Measurements from ENCODE around the gene CLEC14A. TPM values are rescaled to one million over a fixed set of nuclear protein-coding genes. Genes with fewer than 3 reads are reported as not detected.

The CLEC14A gene
- polyA plus RNA-seq, 1 of the 3 experiments (the other 2 are of a cell fraction), result 0.02 TPM

GRCh38 chr14:38262844-38263243 is 7.0 kb upstream of the CLEC14A start (continued):
- TF ChIP-seq SMC3 (IDR thresholded peaks at IDR 0.05; ENCODE audit: low read depth, low read length) (no peak), FOSL2 (IDR thresholded peaks at IDR 0.05; ENCODE audit: borderline replicate concordance, low read depth) (no peak), ZBTB33 (IDR thresholded peaks at IDR 0.05; ENCODE audit: borderline replicate concordance, low read depth) (no peak)

GRCh38 chr14:38261620-38262019 is 5.7 kb upstream of the CLEC14A start:
- POLR2A ChIA-PET, result no interaction called here

GRCh38 chr14:38257507-38257906 is 1.6 kb upstream of the CLEC14A start:
- Histone ChIP-seq H3F3A (replicated peaks; ENCODE audit: insufficient read depth) (no peaks in the 10 kb centered on the region), H3K27ac (ENCODE audit: low read depth in 2 of 2, low read length in 1 of 2) (no peak overlapping the region), H2AFZ (ENCODE audit: low read depth) (no peak overlapping the region), H3K9me3 (no peaks in the 10 kb centered on the region), H3K36me3 (replicated peaks in 1 of 2; ENCODE audit: control insufficient read depth in 1 of 2, insufficient read depth in 2 of 2, low read length in 1 of 2) (no peaks in the 10 kb centered on the region), H3K4me3 (ENCODE audit: low read depth in 2 of 2, low read length in 1 of 2) (no peak overlapping the region), H3K4me1 (ENCODE audit: control insufficient read depth in 1 of 2, insufficient read depth in 2 of 2, low read depth in 1 of 2, low read length in 1 of 2) (no peaks in the 10 kb centered on the region), H3K9me2 (no peaks in the 10 kb centered on the region), H4K20me1 (ENCODE audit: insufficient read depth) (no peaks in the 10 kb centered on the region), H3K27me3 (ENCODE audit: insufficient read depth) (no peaks in the 10 kb centered on the region; the same call in 1 of the 2 replicates), H3K4me2 (no peak overlapping the region), H3K79me2 (ENCODE audit: insufficient read depth) (no peaks in the 10 kb centered on the region), H3K9ac (no peak overlapping the region)
- ChIA-PET CTCF (no interaction called here), POLR2A (no interaction called here)
- TF ChIP-seq MXI1 (IDR thresholded peaks at IDR 0.05; ENCODE audit: low read depth, low read length), result no peak
- TF ChIP-seq IRF3 (IDR thresholded peaks at IDR 0.05; ENCODE audit: low read depth, low read length), result no peak
- no peak for DNase-seq
- WGBS (ENCODE audit: low lambda C conversion rate), result 2% methylated on average over 2 of the region's 2 CpGs

More at GRCh38 chr14:38261620-38262019, 5.7 kb upstream of the CLEC14A start:
- Histone ChIP-seq H3K27me3 (ENCODE audit: insufficient read depth) (no peaks in the 10 kb centered on the region), H3K4me1 (ENCODE audit: control insufficient read depth in 1 of 2, insufficient read depth in 2 of 2, low read depth in 1 of 2, low read length in 1 of 2) (no peaks in the 10 kb centered on the region), H2AFZ (ENCODE audit: low read depth) (no peak overlapping the region), H3K36me3 (replicated peaks in 1 of 2; ENCODE audit: control insufficient read depth in 1 of 2, insufficient read depth in 2 of 2, low read length in 1 of 2) (no peaks in the 10 kb centered on the region), H3K4me3 (ENCODE audit: low read depth in 2 of 2, low read length in 1 of 2) (no peak overlapping the region), H3K27ac (ENCODE audit: low read depth in 2 of 2, low read length in 1 of 2) (no peak overlapping the region), H3K9me3 (no peaks in the 10 kb centered on the region), H3K4me2 (no peak overlapping the region), H3K79me2 (ENCODE audit: insufficient read depth) (no peaks in the 10 kb centered on the region), H3K9ac (no peak overlapping the region), H4K20me1 (ENCODE audit: insufficient read depth) (no peaks in the 10 kb centered on the region), H3K9me2 (no peaks in the 10 kb centered on the region), H3F3A (replicated peaks; ENCODE audit: insufficient read depth) (no peaks in the 10 kb centered on the region)
- CTCF ChIA-PET, result no interaction called here
- DNase-seq, result no peak
- WGBS (ENCODE audit: low lambda C conversion rate), result 7% methylated on average over 1 of the region's 1 CpG
- no peak for TF ChIP-seq MXI1 (IDR thresholded peaks at IDR 0.05; ENCODE audit: low read depth, low read length)
- no peak for TF ChIP-seq USF1 (IDR thresholded peaks at IDR 0.05; ENCODE audit: borderline replicate concordance, low read depth)

Measured in SK-N-SH (cell line).